ENCODE measurements around the gene KIT.

- no peak for TF ChIP-seq EZH2phosphoT487 (IDR thresholded peaks at IDR 0.05; ENCODE audit: low read length)
- no peak for TF ChIP-seq EZH2 (optimal IDR thresholded peaks at IDR 0.05; ENCODE audit: low read depth, low read length)
- no peak for TF ChIP-seq CTCF (IDR thresholded peaks at IDR 0.05; ENCODE audit: low read length)
Measured at GRCh38 chr4:54779036-54779435, 121.3 kb downstream of the KIT start.
